Pancreas (tissue), 10 donors: Measurements from ENCODE around the gene ALG12. TPM values are rescaled to one million over a fixed set of nuclear protein-coding genes. Genes with fewer than 3 reads are reported as not detected.

Source experiments
- ATAC-seq, 4 donors: fragments of 200-7000 bp; cut with Tn5 transposase; one replicate each; pipeline versions ENCODE4 v1.8.0 to v1.9.1; 2020; ENCODE audit warnings: mild to moderate bottlenecking in 4 of 4, moderate library complexity in 4 of 4
- DNase-seq, 6 donors: peaks; one replicate each; pipeline ENCODE4 v3.0.0-alpha.2; 2020
- FAIRE-seq: peaks from 2 replicates; lab custom pipeline; 2012; peaks lifted over from hg19 to GRCh38; lab: Jason Lieb, UNC
- H3K27ac ChIP-seq, 4 donors: fragments of 200-600 bp; sonication (generic); 1 replicate in 3 of 4; 2 replicates in 1 of 4; pipeline versions ENCODE4 v1.5.0 to v1.8.0; 2020
- H3K27me3 ChIP-seq, 4 donors: fragments of 200-600 bp; one replicate each; pipeline ENCODE4 v1.8.0; 2021
- H3K36me3 ChIP-seq, 3 donors: fragments of 200-600 bp; sonication (generic) in 1 of 3; one replicate each; pipeline versions ENCODE4 v1.5.0 to v1.8.0; 2020 to 2021
- H3K4me1 ChIP-seq, 3 donors: fragments of 200-600 bp; one replicate each; pipeline ENCODE4 v1.8.0; 2021
- H3K4me3 ChIP-seq, 4 donors: fragments of 200-600 bp; sonication (generic) in 2 of 4; one replicate each; pipeline versions ENCODE4 v1.5.0 to v1.8.0; 2020 to 2021
- H3K9me3 ChIP-seq, 4 donors: fragments of 200-600 bp; one replicate each; pipeline ENCODE4 v1.8.0; 2021
- WGBS, 2 donors: extraction: QIAGEN DNeasy Blood & Tissue Kit; methylation state at CpG; one replicate each; pipeline ENCODE4 v1.1.7; 2013; 5-methylcytosine and 5-hydroxymethylcytosine counted together
- intact Hi-C, 3 donors: fragments of 100-400 bp; cut with DNase I; formaldehyde crosslinking; loops; one replicate each; pipeline versions ENCODE4 v1.11.1 to v1.14.2; 2022
- polyA plus RNA-seq, 2 donors: library from polyadenylated mRNA; stranded (reverse); fragments of 200-250 nt; gene quantifications; one replicate each; pipeline ENCODE4 v1.2.3, GENCODE V29; 2013
- total RNA-seq, 6 donors: library from RNA; stranded (reverse); fragmentation: NEBNext Ultra II Directional in 4 of 6; extraction: Animal tissue kit (Norgen Biotek cat#: 25700) in 4 of 6; gene quantifications; one replicate each; pipeline versions ENCODE4 v1.2.1 to v1.2.4, GENCODE V29; 2021 to 2023
- TF ChIP-seq, protein P1 (sequence below), 4 donors: fragments of 200-600 bp; sonication (generic) in 3 of 4; IDR thresholded peaks; one replicate each; pipeline versions ENCODE4 v1.5.0 to v1.8.0; 2021; ENCODE audit warnings: antibody characterized with exemption in 4 of 4
- donor health status: healthy with polysubstance abuse.
- donor health status: DM: no; HTN: no; CAD: no; lungs with moderate emphysema.
- donor health status: DM: no; HTN: no; CAD: no.
- donor health status: control.
- donor health status: control.
- donor health status: Bipolar disorder and iron deficiency.
- donor health status: DM: yes; HTN: yes; CAD: no.
- donor health status: DM: no; HTN: no; CAD: no.
- donor health status: DM: no; HTN: no; CAD: no.
- donor health status: DM: yes; HTN: yes; CAD: no.

ALG12 gene
- total and polyA plus RNA-seq, 8 donors: 7.1 to 13.1 (median 10.8) TPM

- TF ChIP-seq, protein P1, sequence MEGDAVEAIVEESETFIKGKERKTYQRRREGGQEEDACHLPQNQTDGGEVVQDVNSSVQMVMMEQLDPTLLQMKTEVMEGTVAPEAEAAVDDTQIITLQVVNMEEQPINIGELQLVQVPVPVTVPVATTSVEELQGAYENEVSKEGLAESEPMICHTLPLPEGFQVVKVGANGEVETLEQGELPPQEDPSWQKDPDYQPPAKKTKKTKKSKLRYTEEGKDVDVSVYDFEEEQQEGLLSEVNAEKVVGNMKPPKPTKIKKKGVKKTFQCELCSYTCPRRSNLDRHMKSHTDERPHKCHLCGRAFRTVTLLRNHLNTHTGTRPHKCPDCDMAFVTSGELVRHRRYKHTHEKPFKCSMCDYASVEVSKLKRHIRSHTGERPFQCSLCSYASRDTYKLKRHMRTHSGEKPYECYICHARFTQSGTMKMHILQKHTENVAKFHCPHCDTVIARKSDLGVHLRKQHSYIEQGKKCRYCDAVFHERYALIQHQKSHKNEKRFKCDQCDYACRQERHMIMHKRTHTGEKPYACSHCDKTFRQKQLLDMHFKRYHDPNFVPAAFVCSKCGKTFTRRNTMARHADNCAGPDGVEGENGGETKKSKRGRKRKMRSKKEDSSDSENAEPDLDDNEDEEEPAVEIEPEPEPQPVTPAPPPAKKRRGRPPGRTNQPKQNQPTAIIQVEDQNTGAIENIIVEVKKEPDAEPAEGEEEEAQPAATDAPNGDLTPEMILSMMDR (IDR thresholded peaks at IDR 0.05): no peak
- WGBS, 2 donors: 89 to 90% methylated on average over 24 of the region's 24 CpGs
These were observed 7.4 kb upstream of the ALG12 start for GRCh38 chr22:49925525-49926128.

DNA sequence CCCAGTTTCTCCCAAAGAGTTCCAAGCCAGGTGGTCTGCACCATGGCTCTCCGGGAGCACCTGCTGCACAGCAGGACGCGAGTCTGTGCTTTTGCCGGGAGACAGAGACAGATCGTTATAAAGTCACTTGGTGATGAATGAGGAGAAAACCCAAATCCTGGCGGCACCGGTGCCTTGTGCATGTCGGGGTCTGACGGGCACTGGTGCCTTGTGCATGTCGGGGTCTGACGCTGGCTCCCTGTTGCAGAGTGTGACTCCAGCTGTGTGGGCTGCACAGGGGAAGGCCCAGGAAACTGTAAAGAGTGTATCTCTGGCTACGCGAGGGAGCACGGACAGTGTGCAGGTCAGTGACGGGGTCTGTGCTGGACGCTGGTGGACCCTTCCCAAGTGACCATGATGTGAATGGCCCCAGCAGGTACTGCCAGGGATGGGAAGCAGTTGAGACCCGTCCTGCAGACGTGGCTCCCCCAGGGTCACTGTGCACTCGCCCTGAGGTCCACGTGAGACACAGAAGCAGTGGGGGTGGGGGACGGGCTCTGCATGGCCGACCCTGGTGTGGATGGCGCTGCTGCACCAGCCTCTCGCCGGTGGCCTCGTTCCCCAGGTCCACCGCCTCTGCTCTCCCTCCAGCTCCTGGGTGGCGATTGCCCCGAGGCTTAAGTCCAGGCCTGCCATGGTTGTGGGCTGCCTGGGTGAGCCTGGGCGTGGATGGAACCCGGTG, 6.0 kb upstream of the ALG12 start:
- Histone ChIP-seq H3K4me1 (peaks cover 0 to 4% (median 0%) of the 10 kb centered on the region in 3 donors), H3K4me3 (no peak overlapping the region), H3K9me3 (no peaks in the 10 kb centered on the region), H3K36me3 (peaks cover 0 to 16% (median 0%) of the 10 kb centered on the region in 3 donors), H3K27me3 (no peaks in the 10 kb centered on the region), H3K27ac (no peak overlapping the region)
- ATAC-seq (no peak), FAIRE-seq (no peak), DNase-seq (peak in 3 of 6 donors; percentile 32 to 60 (median 41))
- 94 to 95% methylated on average over 31 of the region's 31 CpGs for WGBS, 2 donors
- intact Hi-C loops: loop anchor here in 1 of 3 donors (10.0 kb wide), 1 partner anchor 111 kb away; no protein-coding TSS in a partner anchor
- TF ChIP-seq, protein P1 (IDR thresholded peaks at IDR 0.05): no peak

More at GRCh38 chr22:49925525-49926128, 7.4 kb upstream of the ALG12 start:
- Histone ChIP-seq H3K27ac (no peak overlapping the region), H3K9me3 (no peaks in the 10 kb centered on the region), H3K4me3 (no peak overlapping the region), H3K36me3 (peaks cover 0 to 16% (median 0%) of the 10 kb centered on the region in 3 donors), H3K27me3 (no peaks in the 10 kb centered on the region), H3K4me1 (no peaks in the 10 kb centered on the region)
- intact Hi-C loops: loop anchor here in 1 of 3 donors (10.0 kb wide), 1 partner anchor 109 kb away; no protein-coding TSS in a partner anchor
- no peak for ATAC-seq
- no peak for FAIRE-seq
- peak in 1 of 6 donors; percentile 20 for DNase-seq

GRCh38 chr22:49923445-49923844, 5.2 kb upstream of the ALG12 start:
- intact Hi-C loops: loop anchor here in 1 of 3 donors (10.0 kb wide), 1 partner anchor 111 kb away; no protein-coding TSS in a partner anchor
- Histone ChIP-seq H3K36me3 (peaks cover 0 to 16% (median 0%) of the 10 kb centered on the region in 3 donors), H3K4me3 (no peak overlapping the region), H3K4me1 (peaks cover 0 to 7% (median 0%) of the 10 kb centered on the region in 3 donors), H3K27me3 (no peaks in the 10 kb centered on the region), H3K9me3 (no peaks in the 10 kb centered on the region), H3K27ac (no peak overlapping the region)
- ATAC-seq: no peak
- no peak for DNase-seq
- TF ChIP-seq, protein P1 (IDR thresholded peaks at IDR 0.05): no peak
- 86% methylated on average over 16 of the region's 16 CpGs for WGBS, 2 donors
- FAIRE-seq: no peak

DNA sequence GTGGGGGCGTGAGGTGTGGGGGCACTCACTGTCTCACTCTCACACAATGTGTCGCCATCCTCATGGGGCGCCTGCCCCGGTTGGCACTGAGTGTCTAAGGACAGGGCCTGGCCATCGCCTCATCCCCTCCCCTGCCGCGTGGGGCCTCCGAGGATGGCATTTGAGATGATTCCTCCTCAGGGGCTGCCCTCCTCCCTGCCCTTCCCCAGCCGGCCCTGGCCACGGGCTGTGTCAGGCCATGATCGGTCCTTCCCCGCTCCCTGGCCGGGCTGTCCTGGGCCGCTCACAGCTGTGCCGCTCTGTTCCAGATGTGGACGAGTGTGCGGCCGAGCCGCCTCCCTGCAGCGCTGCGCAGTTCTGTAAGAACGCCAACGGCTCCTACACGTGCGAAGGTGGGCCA, 4.7 kb upstream of the ALG12 start:
- Histone ChIP-seq H3K9me3 (no peaks in the 10 kb centered on the region), H3K27ac (no peak overlapping the region), H3K27me3 (no peaks in the 10 kb centered on the region), H3K4me1 (peaks cover 0 to 7% (median 0%) of the 10 kb centered on the region in 3 donors), H3K4me3 (no peak overlapping the region), H3K36me3 (peaks cover 0 to 16% (median 0%) of the 10 kb centered on the region in 3 donors)
- TF ChIP-seq, protein P1 (IDR thresholded peaks at IDR 0.05): no peak
- no peak for FAIRE-seq
- ATAC-seq: no peak
- WGBS, 2 donors: 94 to 95% methylated on average over 24 to 25 of the region's 25 CpGs
- intact Hi-C loops: loop anchor here in 1 of 3 donors (10.0 kb wide), 1 partner anchor 112 kb away; no protein-coding TSS in a partner anchor
- DNase-seq: peak in 1 of 6 donors; percentile 71
